ENCODE data around the gene TRPC4AP.

TRPC4AP gene

DNA sequence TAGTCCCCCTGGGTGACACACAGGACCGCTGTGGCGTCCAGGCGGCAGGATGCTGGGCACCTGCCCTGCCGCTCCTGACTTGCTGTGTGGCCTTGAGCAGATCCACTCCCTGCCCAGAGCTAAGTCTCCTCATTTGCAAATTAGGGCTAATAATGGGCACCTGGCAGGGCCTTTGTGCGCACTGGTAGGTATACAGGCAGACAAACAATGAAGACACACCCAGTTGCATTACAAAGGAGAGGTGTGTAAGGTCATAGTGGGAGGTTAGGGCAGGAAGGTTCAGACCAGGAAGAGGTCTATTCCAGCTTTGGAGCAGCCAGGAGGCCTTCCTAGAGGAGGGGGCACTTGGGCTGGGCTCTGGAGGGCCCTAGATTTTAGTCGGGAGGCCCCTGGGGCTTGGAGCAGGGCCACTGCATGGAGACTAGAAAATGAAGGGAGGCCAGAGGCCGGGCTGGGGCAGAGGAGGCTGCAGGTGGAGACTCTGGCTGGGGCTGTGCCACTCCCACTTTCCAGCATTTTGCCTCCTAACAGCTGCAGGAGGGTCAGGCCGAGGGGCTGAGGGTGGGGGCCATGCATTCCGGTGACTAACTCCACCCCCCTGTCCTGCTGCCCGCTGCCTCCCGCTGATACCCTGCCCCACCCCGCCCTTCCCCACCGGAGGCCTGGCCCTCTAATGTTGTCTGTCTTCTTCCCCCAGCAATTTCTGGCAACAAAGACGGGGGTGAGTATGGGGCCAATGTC lies 108.4 kb downstream of the TRPC4AP start:
- WGBS (ENCODE audit: insufficient coverage) = 42% methylated on average over 14 of the region's 14 CpGs
- Histone ChIP-seq H3K27ac (ENCODE audit: insufficient read depth in 1 of 2, low read depth in 1 of 2, low read length in 2 of 2, poor library complexity in 1 of 2, severe bottlenecking in 2 of 2) (no peak overlapping the region), H3K27me3 (replicated peaks in 2 of 5; ENCODE audit: control insufficient read depth in 4 of 5, insufficient read depth in 5 of 5, low read length in 4 of 5) (peaks cover 0 to 34% (median 4%) of the 10 kb centered on the region in 5 experiments), H3K4me3 (ENCODE audit: control insufficient read depth in 1 of 7, extremely low read depth in 1 of 7, insufficient read depth in 4 of 7, low read depth in 2 of 7, low read length in 6 of 7) (no peak overlapping the region), H3K9me3 (ENCODE audit: control extremely low read depth in 1 of 5, control insufficient read depth in 4 of 5, insufficient read depth in 2 of 5, low read depth in 1 of 5, low read length in 4 of 5) (no peaks in the 10 kb centered on the region), H3K4me1 (ENCODE audit: control extremely low read depth in 1 of 4, control insufficient read depth in 4 of 4, insufficient read depth in 4 of 4, low read length in 3 of 4) (no peaks in the 10 kb centered on the region), H3K36me3 (ENCODE audit: control insufficient read depth in 4 of 4, insufficient read depth in 4 of 4, low read length in 3 of 4) (no peaks in the 10 kb centered on the region)
- ChIA-PET POLR2A (no interaction called here), CTCF (no interaction called here)
- no peak for DNase-seq

- H3K9me3 ChIP-seq (ENCODE audit: control extremely low read depth in 1 of 5, control insufficient read depth in 4 of 5, insufficient read depth in 2 of 5, low read depth in 1 of 5, low read length in 4 of 5) = no peaks in the 10 kb centered on the region
- no peaks in the 10 kb centered on the region for H3K36me3 ChIP-seq (ENCODE audit: control insufficient read depth in 4 of 4, insufficient read depth in 4 of 4, low read length in 3 of 4)
- H3K27ac ChIP-seq (ENCODE audit: insufficient read depth in 1 of 2, low read depth in 1 of 2, low read length in 2 of 2, poor library complexity in 1 of 2, severe bottlenecking in 2 of 2) = no peak overlapping the region
- CTCF ChIA-PET = no interaction called here
- POLR2A ChIA-PET = no interaction called here
- no peak for DNase-seq
- WGBS (ENCODE audit: insufficient coverage) = 49% methylated on average over 3 of the region's 5 CpGs
- peaks cover 0 to 34% (median 4%) of the 10 kb centered on the region in 5 experiments for H3K27me3 ChIP-seq (replicated peaks in 2 of 5; ENCODE audit: control insufficient read depth in 4 of 5, insufficient read depth in 5 of 5, low read length in 4 of 5)
- no peak overlapping the region for H3K4me3 ChIP-seq (ENCODE audit: control insufficient read depth in 1 of 7, extremely low read depth in 1 of 7, insufficient read depth in 4 of 7, low read depth in 2 of 7, low read length in 6 of 7)
- no peaks in the 10 kb centered on the region for H3K4me1 ChIP-seq (ENCODE audit: control extremely low read depth in 1 of 4, control insufficient read depth in 4 of 4, insufficient read depth in 4 of 4, low read length in 3 of 4)
Observed at GRCh38 chr20:34983089-34983820, 109.4 kb downstream of the TRPC4AP start.

GRCh38 chr20:34982270-34983088 lies 110.1 kb downstream of the TRPC4AP start:
- no peak overlapping the region for H3K27ac ChIP-seq (ENCODE audit: insufficient read depth in 1 of 2, low read depth in 1 of 2, low read length in 2 of 2, poor library complexity in 1 of 2, severe bottlenecking in 2 of 2)
- no peak for DNase-seq
- POLR2A ChIA-PET = no interaction called here
- H3K9me3 ChIP-seq (ENCODE audit: control extremely low read depth in 1 of 5, control insufficient read depth in 4 of 5, insufficient read depth in 2 of 5, low read depth in 1 of 5, low read length in 4 of 5) = no peaks in the 10 kb centered on the region
- CTCF ChIA-PET = interaction anchor here (0.6 kb wide), 1 partner anchor 1155 kb away, joined by 3 read pairs; no protein-coding TSS in a partner anchor
- no peaks in the 10 kb centered on the region for H3K4me1 ChIP-seq (ENCODE audit: control extremely low read depth in 1 of 4, control insufficient read depth in 4 of 4, insufficient read depth in 4 of 4, low read length in 3 of 4)
- H3K27me3 ChIP-seq (replicated peaks in 2 of 5; ENCODE audit: control insufficient read depth in 4 of 5, insufficient read depth in 5 of 5, low read length in 4 of 5) = peaks cover 0 to 38% (median 4%) of the 10 kb centered on the region in 5 experiments
- no peaks in the 10 kb centered on the region for H3K36me3 ChIP-seq (ENCODE audit: control insufficient read depth in 4 of 4, insufficient read depth in 4 of 4, low read length in 3 of 4)
- 96% methylated on average over 14 of the region's 21 CpGs for WGBS (ENCODE audit: insufficient coverage)
- H3K4me3 ChIP-seq (ENCODE audit: control insufficient read depth in 1 of 7, extremely low read depth in 1 of 7, insufficient read depth in 4 of 7, low read depth in 2 of 7, low read length in 6 of 7) = no peak overlapping the region

GRCh38 chr20:34980543-34981233 lies 111.9 kb downstream of the TRPC4AP start:
- H3K27me3 ChIP-seq (replicated peaks in 2 of 5; ENCODE audit: control insufficient read depth in 4 of 5, insufficient read depth in 5 of 5, low read length in 4 of 5) = peaks cover 0 to 31% (median 4%) of the 10 kb centered on the region in 5 experiments
- no peaks in the 10 kb centered on the region for H3K4me1 ChIP-seq (ENCODE audit: control extremely low read depth in 1 of 4, control insufficient read depth in 4 of 4, insufficient read depth in 4 of 4, low read length in 3 of 4)
- CTCF ChIA-PET = no interaction called here
- H3K27ac ChIP-seq (ENCODE audit: insufficient read depth in 1 of 2, low read depth in 1 of 2, low read length in 2 of 2, poor library complexity in 1 of 2, severe bottlenecking in 2 of 2) = no peak overlapping the region
- POLR2A ChIA-PET = no interaction called here
- H3K4me3 ChIP-seq (ENCODE audit: control insufficient read depth in 1 of 7, extremely low read depth in 1 of 7, insufficient read depth in 4 of 7, low read depth in 2 of 7, low read length in 6 of 7) = no peak overlapping the region
- DNase-seq = no peak
- WGBS (ENCODE audit: insufficient coverage) = 95% methylated on average over 17 of the region's 22 CpGs
- no peaks in the 10 kb centered on the region for H3K9me3 ChIP-seq (ENCODE audit: control extremely low read depth in 1 of 5, control insufficient read depth in 4 of 5, insufficient read depth in 2 of 5, low read depth in 1 of 5, low read length in 4 of 5)
- H3K36me3 ChIP-seq (ENCODE audit: control insufficient read depth in 4 of 4, insufficient read depth in 4 of 4, low read length in 3 of 4) = no peaks in the 10 kb centered on the region

GRCh38 chr20:34979366-34980153 lies 113.0 kb downstream of the TRPC4AP start:
- no peaks in the 10 kb centered on the region for H3K36me3 ChIP-seq (ENCODE audit: control insufficient read depth in 4 of 4, insufficient read depth in 4 of 4, low read length in 3 of 4)
- POLR2A ChIA-PET = no interaction called here
- H3K4me3 ChIP-seq (ENCODE audit: control insufficient read depth in 1 of 7, extremely low read depth in 1 of 7, insufficient read depth in 4 of 7, low read depth in 2 of 7, low read length in 6 of 7) = no peak overlapping the region
- DNase-seq = no peak
- no peak overlapping the region for H3K27ac ChIP-seq (ENCODE audit: insufficient read depth in 1 of 2, low read depth in 1 of 2, low read length in 2 of 2, poor library complexity in 1 of 2, severe bottlenecking in 2 of 2)
- no peaks in the 10 kb centered on the region for H3K4me1 ChIP-seq (ENCODE audit: control extremely low read depth in 1 of 4, control insufficient read depth in 4 of 4, insufficient read depth in 4 of 4, low read length in 3 of 4)
- WGBS (ENCODE audit: insufficient coverage) = 86% methylated on average over 31 of the region's 42 CpGs
- CTCF ChIA-PET = interaction anchor here (1.4 kb wide), 1 partner anchor 12 kb away, joined by 3 read pairs; no protein-coding TSS in a partner anchor
- H3K27me3 ChIP-seq (replicated peaks in 2 of 5; ENCODE audit: control insufficient read depth in 4 of 5, insufficient read depth in 5 of 5, low read length in 4 of 5) = peaks cover 0 to 25% (median 4%) of the 10 kb centered on the region in 5 experiments
- H3K9me3 ChIP-seq (ENCODE audit: control extremely low read depth in 1 of 5, control insufficient read depth in 4 of 5, insufficient read depth in 2 of 5, low read depth in 1 of 5, low read length in 4 of 5) = no peaks in the 10 kb centered on the region

GRCh38 chr20:34978092-34978744 lies 114.4 kb downstream of the TRPC4AP start:
- Histone ChIP-seq H3K36me3 (ENCODE audit: control insufficient read depth in 4 of 4, insufficient read depth in 4 of 4, low read length in 3 of 4) (no peaks in the 10 kb centered on the region), H3K4me3 (ENCODE audit: control insufficient read depth in 1 of 7, extremely low read depth in 1 of 7, insufficient read depth in 4 of 7, low read depth in 2 of 7, low read length in 6 of 7) (no peak overlapping the region), H3K27me3 (replicated peaks in 2 of 5; ENCODE audit: control insufficient read depth in 4 of 5, insufficient read depth in 5 of 5, low read length in 4 of 5) (peaks cover 0 to 12% (median 0%) of the 10 kb centered on the region in 5 experiments), H3K9me3 (ENCODE audit: control extremely low read depth in 1 of 5, control insufficient read depth in 4 of 5, insufficient read depth in 2 of 5, low read depth in 1 of 5, low read length in 4 of 5) (no peaks in the 10 kb centered on the region), H3K4me1 (ENCODE audit: control extremely low read depth in 1 of 4, control insufficient read depth in 4 of 4, insufficient read depth in 4 of 4, low read length in 3 of 4) (no peaks in the 10 kb centered on the region), H3K27ac (ENCODE audit: insufficient read depth in 1 of 2, low read depth in 1 of 2, low read length in 2 of 2, poor library complexity in 1 of 2, severe bottlenecking in 2 of 2) (no peak overlapping the region)
- no peak for DNase-seq
- CTCF ChIA-PET = interaction anchor here (0.9 to 1.1 kb wide), 2 partner anchors 10 to 23 kb away, joined by 3 to 4 read pairs; no protein-coding TSS in a partner anchor
- WGBS (ENCODE audit: insufficient coverage) = 96% methylated on average over 7 of the region's 10 CpGs
- POLR2A ChIA-PET = no interaction called here

All from common myeloid progenitor, CD34-positive (primary cell).